ENCODE results near the gene C8A. TPM values are rescaled to one million over a fixed set of nuclear protein-coding genes. Genes with fewer than 3 reads are reported as not detected.

Gene C8A
- total and polyA plus RNA-seq, 2 of the 13 experiments (the other 11 are each of a cell fraction or from before 2014, with no cell fraction given): 10.5 to 15.0 TPM

DNA sequence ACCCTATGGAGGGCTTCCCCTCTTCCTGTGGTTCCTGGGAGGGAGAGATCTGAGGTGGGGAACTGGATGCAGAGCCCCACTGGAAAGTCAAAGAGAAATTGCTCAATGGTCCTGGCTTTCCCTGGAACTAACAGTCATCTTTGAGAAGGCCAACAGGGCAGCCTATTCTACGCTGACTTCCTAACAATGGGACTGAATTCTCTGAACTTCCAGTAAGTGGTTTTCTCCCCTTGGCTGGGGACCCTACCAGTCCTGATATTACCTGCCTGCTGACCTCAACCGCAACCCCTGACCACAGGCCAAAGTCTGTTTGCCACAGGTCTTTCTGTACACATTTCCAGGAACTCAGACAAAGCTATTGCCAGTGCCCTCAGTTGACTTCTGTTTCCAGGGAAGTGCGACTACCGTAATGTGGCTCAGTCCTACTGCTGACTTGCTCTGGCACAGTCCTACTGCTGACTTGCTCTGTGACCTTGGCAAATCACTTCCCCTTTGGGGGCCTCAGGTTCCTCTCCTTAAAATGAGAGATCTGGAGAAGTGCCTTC is 55.9 kb downstream of the C8A start (continued):
- TF ChIP-seq ZBTB43 (CRISPR knock-in tag; conservative IDR thresholded peaks at IDR 0.05) (peak; percentile 88), GLI4 (CRISPR knock-in tag; IDR thresholded peaks at IDR 0.05; ENCODE audit: borderline replicate concordance) (no peak), ISX (CRISPR knock-in tag; conservative IDR thresholded peaks at IDR 0.05) (no peak), FOXM1 (CRISPR knock-in tag; IDR thresholded peaks at IDR 0.05) (no peak), SNAI1 (CRISPR knock-in tag; IDR thresholded peaks at IDR 0.05; ENCODE audit: borderline replicate concordance) (no peak), ZNF225 (CRISPR knock-in tag; IDR thresholded peaks at IDR 0.05) (0 out of 2 replicates have a peak, but pooled peaks have one; percentile 42), RFXAP (CRISPR knock-in tag; IDR thresholded peaks at IDR 0.05; ENCODE audit: borderline replicate concordance) (peak; percentile 90), RFXANK (CRISPR knock-in tag; IDR thresholded peaks at IDR 0.05) (no peak; the same call in 1 of the 2 replicates), MYC (CRISPR knock-in tag; IDR thresholded peaks at IDR 0.05; ENCODE audit: borderline replicate concordance) (peak; percentile 65; the same call in 1 of the 2 replicates), PHB2 (IDR thresholded peaks at IDR 0.05; ENCODE audit: partially characterized antibody) (no peak), SALL2 (CRISPR knock-in tag; IDR thresholded peaks at IDR 0.05) (peak; percentile 68; the same call in 1 of the 2 replicates), ZMYM3 (CRISPR knock-in tag; IDR thresholded peaks at IDR 0.05) (peak; percentile 90), SRSF1 (optimal IDR thresholded peaks at IDR 0.05; ENCODE audit: low read depth, low read length) (no peak), HMG20B (CRISPR knock-in tag; conservative IDR thresholded peaks at IDR 0.05) (peak; percentile 89), ZNF556 (CRISPR knock-in tag; IDR thresholded peaks at IDR 0.05; ENCODE audit: borderline replicate concordance) (peak; percentile 80; the same call in 1 of the 2 replicates), PHF8 (CRISPR knock-in tag; IDR thresholded peaks at IDR 0.05) (peak; percentile 40), POLR2AphosphoS5 (IDR thresholded peaks at IDR 0.05; ENCODE audit: low read depth, low read length) (peak; percentile 47; the same call in 1 of the 2 replicates), ZNF33B (CRISPR knock-in tag; IDR thresholded peaks at IDR 0.05) (no peak), MED8 (CRISPR knock-in tag; IDR thresholded peaks at IDR 0.05; ENCODE audit: insufficient replicate concordance) (peak; percentile 92), EP300 (IDR thresholded peaks at IDR 0.05; ENCODE audit: low read depth in 2 of 2, low read length in 2 of 2) (peak; percentile 92 to 98), EP300 (CRISPR knock-in tag; IDR thresholded peaks at IDR 0.05; ENCODE audit: borderline replicate concordance) (peak; percentile 99)
- TF ChIP-seq, protein P1, sequence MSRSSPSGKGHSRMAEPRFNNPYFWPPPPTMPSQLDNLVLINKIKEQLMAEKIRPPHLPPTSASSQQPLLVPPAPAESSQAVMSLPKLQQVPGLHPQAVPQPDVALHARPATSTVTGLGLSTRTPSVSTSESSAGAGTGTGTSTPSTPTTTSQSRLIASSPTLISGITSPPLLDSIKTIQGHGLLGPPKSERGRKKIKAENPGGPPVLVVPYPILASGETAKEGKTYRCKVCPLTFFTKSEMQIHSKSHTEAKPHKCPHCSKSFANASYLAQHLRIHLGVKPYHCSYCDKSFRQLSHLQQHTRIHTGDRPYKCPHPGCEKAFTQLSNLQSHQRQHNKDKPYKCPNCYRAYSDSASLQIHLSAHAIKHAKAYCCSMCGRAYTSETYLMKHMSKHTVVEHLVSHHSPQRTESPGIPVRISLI (CRISPR knock-in tag; IDR thresholded peaks at IDR 0.05; ENCODE audit: borderline replicate concordance): peak; percentile 86
- TF ChIP-seq, protein P2, sequence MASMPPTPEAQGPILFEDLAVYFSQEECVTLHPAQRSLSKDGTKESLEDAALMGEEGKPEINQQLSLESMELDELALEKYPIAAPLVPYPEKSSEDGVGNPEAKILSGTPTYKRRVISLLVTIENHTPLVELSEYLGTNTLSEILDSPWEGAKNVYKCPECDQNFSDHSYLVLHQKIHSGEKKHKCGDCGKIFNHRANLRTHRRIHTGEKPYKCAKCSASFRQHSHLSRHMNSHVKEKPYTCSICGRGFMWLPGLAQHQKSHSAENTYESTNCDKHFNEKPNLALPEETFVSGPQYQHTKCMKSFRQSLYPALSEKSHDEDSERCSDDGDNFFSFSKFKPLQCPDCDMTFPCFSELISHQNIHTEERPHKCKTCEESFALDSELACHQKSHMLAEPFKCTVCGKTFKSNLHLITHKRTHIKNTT (CRISPR knock-in tag; IDR thresholded peaks at IDR 0.05): no peak
- TF ChIP-seq, protein P3, sequence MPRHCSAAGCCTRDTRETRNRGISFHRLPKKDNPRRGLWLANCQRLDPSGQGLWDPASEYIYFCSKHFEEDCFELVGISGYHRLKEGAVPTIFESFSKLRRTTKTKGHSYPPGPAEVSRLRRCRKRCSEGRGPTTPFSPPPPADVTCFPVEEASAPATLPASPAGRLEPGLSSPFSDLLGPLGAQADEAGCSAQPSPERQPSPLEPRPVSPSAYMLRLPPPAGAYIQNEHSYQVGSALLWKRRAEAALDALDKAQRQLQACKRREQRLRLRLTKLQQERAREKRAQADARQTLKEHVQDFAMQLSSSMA (CRISPR knock-in tag; IDR thresholded peaks at IDR 0.05): no peak

Measured in HepG2 (cell line).